ENCODE measurements around the gene ZBP1. TPM values are rescaled to one million over a fixed set of nuclear protein-coding genes. Genes with fewer than 3 reads are reported as not detected.
A peak's percentile ranks its signal among the peaks of the same experiment; 100 is the strongest.

ZBP1 gene
- total and polyA plus RNA-seq, 3 donors from 2014 or later = 0.31 to 0.66 TPM; not detected in 1

DNA sequence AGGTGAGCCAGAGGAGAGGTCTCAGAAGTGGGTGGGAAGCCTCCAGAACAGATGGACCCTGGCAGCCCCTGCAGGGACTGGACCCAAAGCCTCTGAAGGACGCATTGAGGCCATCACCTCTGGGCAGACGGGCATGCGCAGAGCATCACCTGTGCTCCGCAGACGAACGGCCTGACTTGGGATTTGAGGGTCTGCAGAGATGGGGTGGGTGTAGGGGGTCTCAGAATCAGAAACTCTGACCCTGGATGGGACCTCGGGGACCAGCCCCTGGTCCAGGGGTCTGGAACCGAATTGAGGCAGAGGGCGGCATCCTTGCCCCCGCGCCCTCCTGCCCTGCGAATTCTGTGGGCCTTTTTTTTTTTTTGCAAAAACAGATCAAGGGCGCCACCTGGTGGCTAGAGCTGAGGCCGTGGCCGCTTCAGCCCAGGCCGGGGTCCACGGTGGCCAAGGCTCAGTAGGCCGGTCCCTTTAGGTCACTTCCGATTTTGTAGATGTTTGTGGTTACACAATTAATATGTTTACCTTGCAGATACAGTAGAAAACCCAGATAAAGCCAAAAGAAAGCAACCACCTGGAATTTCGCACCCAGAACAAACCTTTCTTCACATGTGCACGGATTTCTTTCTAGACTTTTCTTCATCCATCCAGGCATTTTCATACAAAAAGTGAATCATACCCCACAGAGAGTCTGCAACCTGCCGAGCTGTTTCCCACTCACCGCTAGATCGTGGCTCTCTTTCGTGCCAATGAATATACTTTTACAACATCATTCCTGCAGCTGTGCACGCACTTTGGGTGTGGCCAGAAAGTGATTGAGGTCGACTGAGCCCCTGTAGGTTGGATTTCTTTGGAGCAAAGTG is 25.9 kb downstream of the ZBP1 start:
- H3K4me1 ChIP-seq = peaks cover 4% of the 10 kb centered on the region
- H3K27ac ChIP-seq = no peak overlapping the region
- 32 to 33% methylated on average over 27 of the region's 27 CpGs for WGBS, 2 donors
- H3K9me3 ChIP-seq = no peaks in the 10 kb centered on the region
- no peak for TF ChIP-seq POLR2A (IDR thresholded peaks at IDR 0.05)
- TF ChIP-seq, protein P1, sequence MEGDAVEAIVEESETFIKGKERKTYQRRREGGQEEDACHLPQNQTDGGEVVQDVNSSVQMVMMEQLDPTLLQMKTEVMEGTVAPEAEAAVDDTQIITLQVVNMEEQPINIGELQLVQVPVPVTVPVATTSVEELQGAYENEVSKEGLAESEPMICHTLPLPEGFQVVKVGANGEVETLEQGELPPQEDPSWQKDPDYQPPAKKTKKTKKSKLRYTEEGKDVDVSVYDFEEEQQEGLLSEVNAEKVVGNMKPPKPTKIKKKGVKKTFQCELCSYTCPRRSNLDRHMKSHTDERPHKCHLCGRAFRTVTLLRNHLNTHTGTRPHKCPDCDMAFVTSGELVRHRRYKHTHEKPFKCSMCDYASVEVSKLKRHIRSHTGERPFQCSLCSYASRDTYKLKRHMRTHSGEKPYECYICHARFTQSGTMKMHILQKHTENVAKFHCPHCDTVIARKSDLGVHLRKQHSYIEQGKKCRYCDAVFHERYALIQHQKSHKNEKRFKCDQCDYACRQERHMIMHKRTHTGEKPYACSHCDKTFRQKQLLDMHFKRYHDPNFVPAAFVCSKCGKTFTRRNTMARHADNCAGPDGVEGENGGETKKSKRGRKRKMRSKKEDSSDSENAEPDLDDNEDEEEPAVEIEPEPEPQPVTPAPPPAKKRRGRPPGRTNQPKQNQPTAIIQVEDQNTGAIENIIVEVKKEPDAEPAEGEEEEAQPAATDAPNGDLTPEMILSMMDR (IDR thresholded peaks at IDR 0.05) = peak; percentile 77 to 90 (median 79)
- intact Hi-C loops (cut with DNase I; ENCODE audit: low total_unique reads) = loop anchor here (5.0 kb wide), 1 partner anchor 82 kb away; no protein-coding TSS in a partner anchor
- no peaks in the 10 kb centered on the region for H3K36me3 ChIP-seq (ENCODE audit: low read depth, missing control alignments)
- no peaks in the 10 kb centered on the region for H3K27me3 ChIP-seq
- DNase-seq = peak; percentile 70
- H3K4me3 ChIP-seq = no peak overlapping the region

GRCh38 chr20:57593134-57593886 is 26.9 kb downstream of the ZBP1 start:
- H3K27me3 ChIP-seq = no peaks in the 10 kb centered on the region
- TF ChIP-seq, protein P1 (IDR thresholded peaks at IDR 0.05) = no peak
- no peak for TF ChIP-seq POLR2A (IDR thresholded peaks at IDR 0.05)
- no peaks in the 10 kb centered on the region for H3K36me3 ChIP-seq (ENCODE audit: low read depth, missing control alignments)
- intact Hi-C loops (cut with DNase I; ENCODE audit: low total_unique reads) = loop anchor here (5.0 kb wide), 1 partner anchor 81 kb away; no protein-coding TSS in a partner anchor
- H3K4me1 ChIP-seq = peaks cover 4% of the 10 kb centered on the region
- no peak overlapping the region for H3K4me3 ChIP-seq
- WGBS, 2 donors = 67 to 69% methylated on average over 16 to 17 of the region's 17 CpGs
- no peaks in the 10 kb centered on the region for H3K9me3 ChIP-seq
- DNase-seq = no peak
- H3K27ac ChIP-seq = no peak overlapping the region

DNA sequence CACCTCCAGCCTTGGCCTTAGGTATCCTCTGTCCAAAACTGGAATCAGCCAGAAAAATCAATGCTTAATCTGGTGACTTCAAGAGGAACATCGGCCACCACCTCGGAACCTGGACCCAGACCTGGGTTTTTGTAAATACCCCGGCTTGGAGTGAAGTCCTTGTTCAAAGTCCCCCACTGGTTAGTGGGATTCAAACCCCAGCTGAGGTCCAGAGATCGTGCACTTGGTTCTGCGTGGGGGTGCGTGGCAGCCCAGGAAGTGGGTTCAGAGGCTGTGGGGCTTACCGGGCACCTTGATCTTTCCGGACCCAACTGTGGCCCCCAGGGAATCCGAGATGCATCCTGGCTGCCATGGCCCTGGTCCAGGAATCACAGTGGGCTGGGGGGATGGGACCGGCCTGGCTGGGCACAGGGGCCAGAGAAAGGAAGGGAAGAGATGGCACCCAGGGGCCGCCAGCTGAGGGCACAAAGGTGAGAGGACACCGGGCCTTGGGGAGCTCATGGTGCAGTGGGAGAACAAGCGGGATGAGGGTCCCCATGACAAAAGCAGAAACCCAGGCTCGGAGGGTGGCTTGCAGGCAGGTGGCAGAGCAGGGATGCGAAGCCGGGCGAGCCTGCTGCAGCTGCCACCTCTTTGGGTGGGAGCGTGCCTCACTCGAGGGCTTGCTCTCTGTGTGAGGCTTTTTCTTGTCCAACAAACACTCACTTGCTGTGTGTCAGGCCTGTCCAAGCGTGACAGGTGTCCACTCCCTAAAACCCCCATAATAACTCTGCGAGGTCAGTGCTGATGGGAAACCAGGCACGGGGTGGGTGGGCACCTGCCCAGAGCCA is 27.7 kb downstream of the ZBP1 start:
- no peak overlapping the region for H3K4me3 ChIP-seq
- 92 to 94% methylated on average over 15 to 22 of the region's 22 CpGs for WGBS, 2 donors

More for the DNA sequence above, 27.7 kb downstream of the ZBP1 start:
- H3K9me3 ChIP-seq = no peaks in the 10 kb centered on the region
- no peak for TF ChIP-seq POLR2A (IDR thresholded peaks at IDR 0.05)
- TF ChIP-seq, protein P1 (IDR thresholded peaks at IDR 0.05) = no peak
- H3K4me1 ChIP-seq = no peaks in the 10 kb centered on the region
- no peaks in the 10 kb centered on the region for H3K27me3 ChIP-seq
- H3K36me3 ChIP-seq (ENCODE audit: low read depth, missing control alignments) = no peaks in the 10 kb centered on the region
- no peak overlapping the region for H3K27ac ChIP-seq
- intact Hi-C loops (cut with DNase I; ENCODE audit: low total_unique reads) = loop anchor here (5.0 kb wide), 1 partner anchor 80 kb away; no protein-coding TSS in a partner anchor
- DNase-seq = no peak

Data from testis (tissue), 3 donors.